H1 (cell line): ENCODE results near the gene KCNJ10. TPM values are rescaled to one million over a fixed set of nuclear protein-coding genes. Genes with fewer than 3 reads are reported as not detected.
A peak's percentile ranks its signal among the peaks of the same experiment; 100 is the strongest.

ENCODE experiments used
- CTCF ChIA-PET: fragments of 300-600 bp; sonication (Branson Sonifier 250); formaldehyde crosslinking; loops from one replicate; lab custom pipeline; 2021; ENCODE audit not compliant: partially characterized antibody; lab: Charles Lee
- POLR2A ChIA-PET: fragments of 300-600 bp; sonication (Branson Sonifier 250); formaldehyde crosslinking; loops from one replicate; lab custom pipeline; 2021; ENCODE audit warnings: inconsistent platforms; ENCODE audit not compliant: partially characterized antibody; lab: Charles Lee
- DNase-seq, 2 experiments: peaks; one replicate each; pipeline versions ENCODE4 v3.0.0 to v3.0.0-alpha.2; 2010 to 2022; ENCODE audit warnings: low spot score in 2 of 2, low read depth in 1 of 2, mixed read lengths in 1 of 2
- FAIRE-seq: peaks from 2 replicates; lab custom pipeline; 2011; peaks lifted over from hg19 to GRCh38; lab: Jason Lieb, UNC
- H2AFZ ChIP-seq: 2 replicates; pipeline ENCODE4 v1.8.1; 2012; ENCODE audit warnings: low read length, inconsistent platforms
- H2AK5ac ChIP-seq: 2 replicates; pipeline ENCODE4 v1.6.1; 2013; ENCODE audit warnings: low read depth, low read length
- H2BK120ac ChIP-seq: replicated peaks from 2 replicates; pipeline ENCODE3; 2013; ENCODE audit warnings: low read depth, low read length, inconsistent platforms
- H2BK12ac ChIP-seq: 2 replicates; pipeline ENCODE4 v1.6.1; 2013; ENCODE audit warnings: low read depth, low read length
- H2BK15ac ChIP-seq: 2 replicates; pipeline ENCODE4 v1.6.1; 2013; ENCODE audit warnings: low read length
- H2BK20ac ChIP-seq: 2 replicates; pipeline ENCODE4 v1.6.1; 2013; ENCODE audit warnings: low read length
- H2BK5ac ChIP-seq: 2 replicates; pipeline ENCODE4 v1.6.1; 2013; ENCODE audit warnings: low read depth, low read length
- H3K14ac ChIP-seq: 2 replicates; pipeline ENCODE4 v1.6.1; 2013; ENCODE audit warnings: inconsistent platforms; ENCODE audit not compliant: insufficient read length
- H3K18ac ChIP-seq: 2 replicates; pipeline ENCODE4 v1.6.1; 2013; ENCODE audit warnings: low read length; ENCODE audit errors: extremely low read depth
- H3K23ac ChIP-seq: 2 replicates; pipeline ENCODE4 v1.6.1; 2013; ENCODE audit warnings: inconsistent platforms; ENCODE audit not compliant: insufficient read length
- H3K23me2 ChIP-seq: 2 replicates; pipeline ENCODE4 v1.6.1; 2013; ENCODE audit warnings: low read depth, low read length
- H3K27ac ChIP-seq: 2 replicates; pipeline ENCODE4 v1.6.1; 2011; ENCODE audit warnings: low read depth, low read length, inconsistent platforms
- H3K27me3 ChIP-seq, 4 experiments: replicated peaks in 1 of 4; 1 replicate in 1 of 4; 2 replicates in 3 of 4; pipeline versions ENCODE4 v1.6.1 to v1.8.1; 2011 to 2013; ENCODE audit warnings: low read length in 3 of 4, mild to moderate bottlenecking in 3 of 4, inconsistent platforms in 2 of 4, mixed read lengths in 2 of 4, moderate library complexity in 1 of 4; ENCODE audit not compliant: control insufficient read depth in 3 of 4, insufficient read depth in 3 of 4; ENCODE audit errors: extremely low read depth in 1 of 4
- H3K36me3 ChIP-seq, 4 experiments: 2 replicates each; pipeline versions ENCODE4 v1.6.1 to v1.8.1; 2011 to 2013; ENCODE audit warnings: mild to moderate bottlenecking in 4 of 4, low read length in 3 of 4, moderate library complexity in 2 of 4, control low read depth in 1 of 4, inconsistent platforms in 1 of 4; ENCODE audit not compliant: insufficient read depth in 4 of 4, control insufficient read depth in 2 of 4
- H3K4ac ChIP-seq: replicated peaks from 2 replicates; pipeline ENCODE3; 2013; ENCODE audit warnings: low read length, low read depth, mixed read lengths, inconsistent platforms; ENCODE audit not compliant: insufficient read length
- H3K4me1 ChIP-seq, 4 experiments: replicated peaks in 1 of 4; 1 replicate in 1 of 4; 2 replicates in 3 of 4; pipeline versions ENCODE4 v1.6.1 to v1.8.1; 2011 to 2013; ENCODE audit warnings: low read length in 3 of 4, inconsistent platforms in 2 of 4, mixed read lengths in 1 of 4; ENCODE audit not compliant: insufficient read depth in 4 of 4, control insufficient read depth in 3 of 4
- H3K4me2 ChIP-seq, 2 experiments: 2 replicates each; pipeline versions ENCODE4 v1.6.1 to v1.8.1; 2011 to 2013; ENCODE audit warnings: low read depth in 2 of 2, low read length in 2 of 2, control low read depth in 1 of 2, inconsistent platforms in 1 of 2, mild to moderate bottlenecking in 1 of 2; ENCODE audit not compliant: insufficient read depth in 1 of 2
- H3K4me3 ChIP-seq, 4 experiments: fragments of 200-600, 300-600 bp in 1 of 4; sonication (generic), shearing (Covaris generic), sonication (Bioruptor Twin) in 1 of 4; 2 replicates each; pipeline versions ENCODE4 v1.5.1 to v1.8.1; 2011 to 2016; ENCODE audit warnings: low read length in 4 of 4, low read depth in 3 of 4, control low read depth in 2 of 4, inconsistent platforms in 2 of 4, mild to moderate bottlenecking in 2 of 4, mixed read lengths in 1 of 4, moderate library complexity in 1 of 4; ENCODE audit not compliant: insufficient read depth in 2 of 4; ENCODE audit errors: extremely low read depth in 1 of 4
- H3K56ac ChIP-seq: replicated peaks from 2 replicates; pipeline ENCODE3; 2013; ENCODE audit warnings: low read depth, mild to moderate bottlenecking, mixed read lengths, low read length, inconsistent platforms; ENCODE audit not compliant: insufficient read length
- H3K79me1 ChIP-seq: 2 replicates; pipeline ENCODE4 v1.6.1; 2013; ENCODE audit warnings: low read depth, low read length, control low read depth
- H3K79me2 ChIP-seq, 2 experiments: 2 replicates each; pipeline versions ENCODE4 v1.6.1 to v1.8.1; 2012 to 2013; ENCODE audit warnings: low read length in 2 of 2, mild to moderate bottlenecking in 2 of 2, inconsistent platforms in 1 of 2; ENCODE audit not compliant: insufficient read depth in 2 of 2, control insufficient read depth in 1 of 2
- H3K9ac ChIP-seq, 4 experiments: replicated peaks in 1 of 4; 1 replicate in 1 of 4; 2 replicates in 3 of 4; pipeline versions ENCODE4 v1.6.1 to v1.8.1; 2011 to 2013; ENCODE audit warnings: low read depth in 3 of 4, low read length in 3 of 4, control low read depth in 2 of 4, mild to moderate bottlenecking in 2 of 4, moderate library complexity in 2 of 4, inconsistent platforms in 1 of 4; ENCODE audit errors: extremely low read depth in 1 of 4
- H3K9me3 ChIP-seq, 2 experiments: 2 replicates each; pipeline versions ENCODE4 v1.6.1 to v1.8.1; 2012 to 2013; ENCODE audit warnings: mild to moderate bottlenecking in 2 of 2, moderate library complexity in 2 of 2, control low read depth in 1 of 2, inconsistent platforms in 1 of 2, low read depth in 1 of 2, low read length in 1 of 2, mixed read lengths in 1 of 2; ENCODE audit not compliant: insufficient read depth in 2 of 2
- H4K20me1 ChIP-seq, 2 experiments: replicated peaks in 1 of 2; 2 replicates each; pipeline versions ENCODE3 to v1.8.1; 2011 to 2013; ENCODE audit warnings: inconsistent platforms in 2 of 2, low read length in 2 of 2, mild to moderate bottlenecking in 1 of 2; ENCODE audit not compliant: insufficient read depth in 2 of 2, control insufficient read depth in 1 of 2
- H4K5ac ChIP-seq: 2 replicates; pipeline ENCODE4 v1.6.1; 2013; ENCODE audit warnings: low read length, low read depth, mixed read lengths, inconsistent platforms; ENCODE audit not compliant: insufficient read length
- H4K8ac ChIP-seq: 2 replicates; pipeline ENCODE4 v1.8.0; 2013; ENCODE audit warnings: mild to moderate bottlenecking, moderate library complexity, low read length, inconsistent platforms; ENCODE audit not compliant: insufficient read depth; ENCODE audit errors: extremely low read depth
- H4K91ac ChIP-seq: replicated peaks from 2 replicates; pipeline ENCODE3; 2013; ENCODE audit warnings: low read length, mixed read lengths, inconsistent platforms; ENCODE audit not compliant: insufficient read length
- EP300 ChIP-seq, 2 experiments: IDR thresholded peaks; 1 replicate in 1 of 2; 2 replicates in 1 of 2; pipeline ENCODE4 v1.6.1; 2011 to 2012; ENCODE audit warnings: low read depth in 2 of 2, low read length in 2 of 2, mild to moderate bottlenecking in 2 of 2, borderline replicate concordance in 1 of 2, inconsistent platforms in 1 of 2, moderate library complexity in 1 of 2
- WGBS, 2 experiments: shearing (Covaris generic) in 1 of 2; methylation state at CpG; one replicate each; pipeline versions ENCODE4 v1.1.6 to v1.1.7; 2013 to 2015; ENCODE audit warnings: low lambda C conversion rate in 2 of 2, mixed read lengths in 2 of 2, inconsistent platforms in 1 of 2, low coverage in 1 of 2, missing lambda C conversion rate in 1 of 2; ENCODE audit not compliant: insufficient replicate concordance in 2 of 2, insufficient coverage in 1 of 2, insufficient read length in 1 of 2; ENCODE audit errors: extremely low coverage in 1 of 2, missing lambda C conversion rate in 1 of 2; 5-methylcytosine and 5-hydroxymethylcytosine counted together
- polyA plus RNA-seq, 7 experiments: library from polyadenylated mRNA; depleted of rRNA in 3 of 7; stranded (reverse) in 5 of 7; unstranded in 2 of 7; fragments of >200 nt in 5 of 7; fragments of 200-250 nt in 2 of 7; gene quantifications; 1 replicate in 5 of 7; 2 replicates in 1 of 7; 4 replicates in 1 of 7; pipeline versions ENCODE4 v1.2.1 to v1.2.3, GENCODE V29; 2011 to 2013; ENCODE audit warnings: missing spikeins in 2 of 7, mixed read lengths in 2 of 7
- total RNA-seq: library from RNA; stranded (reverse); fragmentation: NEBNext Ultra II Directional; extraction: Animal tissue kit (Norgen Biotek cat#: 25700); gene quantifications from 2 replicates; pipeline ENCODE4 v1.2.1, GENCODE V29; 2021
- TF ChIP-seq, protein P1 (sequence below), 3 experiments: IDR thresholded peaks; 1 replicate in 2 of 3; 2 replicates in 1 of 3; pipeline versions ENCODE4 v1.5.1 to v1.6.1; 2011; ENCODE audit warnings: low read length in 3 of 3, mild to moderate bottlenecking in 3 of 3, inconsistent platforms in 2 of 3, low read depth in 1 of 3, moderate library complexity in 1 of 3; ENCODE audit not compliant: insufficient read depth in 1 of 3; ENCODE audit errors: control extremely low read depth in 1 of 3

KCNJ10 gene
- total and polyA plus RNA-seq, 2 of the 8 experiments (the other 6 are each of a cell fraction or from before 2014, with no cell fraction given), result 1.7 to 2.4 TPM

DNA sequence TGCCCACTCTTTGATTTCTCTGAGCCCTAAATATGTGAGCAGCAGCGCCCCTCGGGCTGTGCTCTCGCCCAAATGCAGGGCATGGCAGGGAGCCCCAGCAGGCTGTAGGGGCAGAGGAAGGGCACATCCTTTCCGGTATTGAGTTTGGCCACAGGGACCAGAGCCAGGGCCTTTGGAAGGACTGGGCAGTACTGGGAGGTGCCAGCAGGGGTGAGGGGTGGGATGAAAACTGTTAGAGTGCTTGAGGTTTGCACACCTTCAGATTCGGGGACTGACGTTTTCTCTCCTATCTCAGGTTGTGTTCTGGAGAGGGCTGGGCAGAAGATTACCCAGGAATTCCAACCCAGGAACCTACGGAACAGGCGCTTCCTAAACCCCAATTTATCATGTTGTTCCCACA is 43.4 kb upstream of the KCNJ10 start:
- Histone ChIP-seq H2BK12ac (0 out of 2 replicates have a peak overlapping the region, but pooled peaks have one; percentile 55), H3K14ac (no peak overlapping the region), H3K27ac (no peak overlapping the region), H2BK120ac (peak overlapping the region; percentile 24), H3K27me3 (no peaks in the 10 kb centered on the region; a peak in 1 of 7 replicates), H3K4me3 (no peak overlapping the region), H4K20me1 (no peaks in the 10 kb centered on the region), H3K23me2 (peaks cover 8% of the 10 kb centered on the region), H2BK15ac (peak overlapping the region; percentile 67; the same call in 1 of the 2 replicates), H3K23ac (no peak overlapping the region), H4K5ac (no peak overlapping the region), H3K18ac (no peak overlapping the region; the same call in 1 of the 2 replicates), H2AFZ (no peak overlapping the region), H4K8ac (no peak overlapping the region), H3K79me2 (peaks cover 0 to 8% of the 10 kb centered on the region in 2 experiments; a peak in 1 of 4 replicates), H3K79me1 (no peaks in the 10 kb centered on the region), H2AK5ac (0 out of 2 replicates have a peak overlapping the region, but pooled peaks have one; percentile 28), H3K36me3 (no peaks in the 10 kb centered on the region; a peak in 1 of 8 replicates), H3K56ac (no peak overlapping the region), H2BK20ac (0 out of 2 replicates have a peak overlapping the region, but pooled peaks have one; percentile 84), H3K9me3 (no peaks in the 10 kb centered on the region), H3K4me1 (peaks cover 17 to 63% (median 46%) of the 10 kb centered on the region in 4 experiments), H4K91ac (no peak overlapping the region), H3K4ac (no peak overlapping the region), H3K4me2 (no peak overlapping the region; a peak in 1 of 4 replicates), H2BK5ac (0 out of 2 replicates have a peak overlapping the region, but pooled peaks have one; percentile 14), H3K9ac (no peak overlapping the region)
- 76% methylated on average over 8 of the region's 8 CpGs; no CpG with 5 or more reads in 1 of the 2 experiments for WGBS, 2 experiments
- ChIA-PET CTCF (interaction anchor here (0.9 to 18.1 kb wide), 9 partner anchors 10 to 107 kb away, joined by 3 to 256 read pairs (median 6); partner anchors contain the start of gene CASQ1), POLR2A (interaction anchor here (1.2 kb wide), 1 partner anchor 11 kb away, joined by 3 read pairs; no protein-coding TSS in a partner anchor)
- TF ChIP-seq, protein P1, sequence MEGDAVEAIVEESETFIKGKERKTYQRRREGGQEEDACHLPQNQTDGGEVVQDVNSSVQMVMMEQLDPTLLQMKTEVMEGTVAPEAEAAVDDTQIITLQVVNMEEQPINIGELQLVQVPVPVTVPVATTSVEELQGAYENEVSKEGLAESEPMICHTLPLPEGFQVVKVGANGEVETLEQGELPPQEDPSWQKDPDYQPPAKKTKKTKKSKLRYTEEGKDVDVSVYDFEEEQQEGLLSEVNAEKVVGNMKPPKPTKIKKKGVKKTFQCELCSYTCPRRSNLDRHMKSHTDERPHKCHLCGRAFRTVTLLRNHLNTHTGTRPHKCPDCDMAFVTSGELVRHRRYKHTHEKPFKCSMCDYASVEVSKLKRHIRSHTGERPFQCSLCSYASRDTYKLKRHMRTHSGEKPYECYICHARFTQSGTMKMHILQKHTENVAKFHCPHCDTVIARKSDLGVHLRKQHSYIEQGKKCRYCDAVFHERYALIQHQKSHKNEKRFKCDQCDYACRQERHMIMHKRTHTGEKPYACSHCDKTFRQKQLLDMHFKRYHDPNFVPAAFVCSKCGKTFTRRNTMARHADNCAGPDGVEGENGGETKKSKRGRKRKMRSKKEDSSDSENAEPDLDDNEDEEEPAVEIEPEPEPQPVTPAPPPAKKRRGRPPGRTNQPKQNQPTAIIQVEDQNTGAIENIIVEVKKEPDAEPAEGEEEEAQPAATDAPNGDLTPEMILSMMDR (IDR thresholded peaks at IDR 0.05; ENCODE audit: control extremely low read depth in 1 of 3, insufficient read depth in 1 of 3, low read depth in 1 of 3, low read length in 3 of 3), result peak in 2 of 3 experiments; percentile 19 to 21; a peak in 2 of 4 replicates
- TF ChIP-seq EP300 (IDR thresholded peaks at IDR 0.05; ENCODE audit: borderline replicate concordance in 1 of 2, low read depth in 2 of 2, low read length in 2 of 2), result no peak
- FAIRE-seq (peak; percentile 24), DNase-seq (no peak)
